ENCODE results near the gene TMEM191C. TPM values are rescaled to one million over a fixed set of nuclear protein-coding genes. Genes with fewer than 3 reads are reported as not detected.
"Not testable (repeated sequence)": the region's sequence is repeated elsewhere in the genome, so short reads cannot be mapped to it uniquely, and the experiment has no call there.

Gene TMEM191C
- total RNA-seq, 4 donors from 2014 or later: 5.6 to 15.0 (median 6.4) TPM

GRCh38 chr22:21497984-21498383 is 30.8 kb downstream of the TMEM191C start:
- DNase-seq; intact Hi-C loops (cut with DNase I; ENCODE audit: low total_unique reads): not testable (repeated sequence)

GRCh38 chr22:21498489-21498888 is 31.3 kb downstream of the TMEM191C start:
- intact Hi-C loops (cut with DNase I; ENCODE audit: low total_unique reads); H3K4me3 ChIP-seq; DNase-seq; H3K36me3 ChIP-seq; in situ Hi-C loops (cut with MboI; ENCODE audit: low pct_ligation_motif_present in 1 of 4, low pct_unique_long_range_greater_than_20kb in 1 of 4, low sequenced_read_pairs in 3 of 4); H3K27me3 ChIP-seq; H3K9me3 ChIP-seq; H3K27ac ChIP-seq; H3K4me1 ChIP-seq: not testable (repeated sequence)
- no CpG with 5 or more reads among the region's 7 CpGs for WGBS, 2 donors (ENCODE audit: low coverage in 1 of 2)

More at GRCh38 chr22:21497984-21498383, 30.8 kb downstream of the TMEM191C start:
- H3K4me3 ChIP-seq; H3K27ac ChIP-seq; H3K27me3 ChIP-seq; H3K9me3 ChIP-seq; H3K36me3 ChIP-seq; in situ Hi-C loops (cut with MboI; ENCODE audit: low pct_ligation_motif_present in 1 of 4, low pct_unique_long_range_greater_than_20kb in 1 of 4, low sequenced_read_pairs in 3 of 4); H3K4me1 ChIP-seq: not testable (repeated sequence)
- no CpG with 5 or more reads among the region's 4 CpGs for WGBS, 2 donors (ENCODE audit: low coverage in 1 of 2)

- H3K9me3 ChIP-seq; H3K27ac ChIP-seq; H3K4me1 ChIP-seq; DNase-seq; intact Hi-C loops (cut with DNase I; ENCODE audit: low total_unique reads); in situ Hi-C loops (cut with MboI; ENCODE audit: low pct_ligation_motif_present in 1 of 4, low pct_unique_long_range_greater_than_20kb in 1 of 4, low sequenced_read_pairs in 3 of 4); H3K36me3 ChIP-seq; H3K4me3 ChIP-seq; H3K27me3 ChIP-seq: not testable (repeated sequence)
- WGBS, 2 donors (ENCODE audit: low coverage in 1 of 2): no CpG with 5 or more reads among the region's 16 CpGs
These were observed 32.7 kb downstream of the TMEM191C start for GRCh38 chr22:21499623-21500506.

- H3K4me3 ChIP-seq; H3K27me3 ChIP-seq; H3K9me3 ChIP-seq; intact Hi-C loops (cut with DNase I; ENCODE audit: low total_unique reads); DNase-seq; H3K27ac ChIP-seq; H3K36me3 ChIP-seq; in situ Hi-C loops (cut with MboI; ENCODE audit: low pct_ligation_motif_present in 1 of 4, low pct_unique_long_range_greater_than_20kb in 1 of 4, low sequenced_read_pairs in 3 of 4); H3K4me1 ChIP-seq: not testable (repeated sequence)
- no CpG with 5 or more reads among the region's 9 CpGs for WGBS, 2 donors (ENCODE audit: low coverage in 1 of 2)
These were observed 43.2 kb downstream of the TMEM191C start for GRCh38 chr22:21510397-21510796.

- H3K4me3 ChIP-seq; H3K27me3 ChIP-seq; DNase-seq; intact Hi-C loops (cut with DNase I; ENCODE audit: low total_unique reads); H3K36me3 ChIP-seq; H3K9me3 ChIP-seq; H3K4me1 ChIP-seq; in situ Hi-C loops (cut with MboI; ENCODE audit: low pct_ligation_motif_present in 1 of 4, low pct_unique_long_range_greater_than_20kb in 1 of 4, low sequenced_read_pairs in 3 of 4); H3K27ac ChIP-seq: not testable (repeated sequence)
- no CpG with 5 or more reads among the region's 11 CpGs for WGBS, 2 donors (ENCODE audit: low coverage in 1 of 2)
These were observed 44.8 kb downstream of the TMEM191C start for GRCh38 chr22:21512022-21512421.

GRCh38 chr22:21514117-21514516 is 46.9 kb downstream of the TMEM191C start:
- in situ Hi-C loops (cut with MboI; ENCODE audit: low pct_ligation_motif_present in 1 of 4, low pct_unique_long_range_greater_than_20kb in 1 of 4, low sequenced_read_pairs in 3 of 4); H3K27ac ChIP-seq; DNase-seq: not testable (repeated sequence)

GRCh38 chr22:21515234-21515633 is 48.0 kb downstream of the TMEM191C start:
- H3K9me3 ChIP-seq; H3K4me3 ChIP-seq; H3K36me3 ChIP-seq; DNase-seq; H3K27me3 ChIP-seq; H3K27ac ChIP-seq; intact Hi-C loops (cut with DNase I; ENCODE audit: low total_unique reads); in situ Hi-C loops (cut with MboI; ENCODE audit: low pct_ligation_motif_present in 1 of 4, low pct_unique_long_range_greater_than_20kb in 1 of 4, low sequenced_read_pairs in 3 of 4); H3K4me1 ChIP-seq: not testable (repeated sequence)
- WGBS, 2 donors (ENCODE audit: low coverage in 1 of 2): no CpG with 5 or more reads among the region's 9 CpGs

More at GRCh38 chr22:21514117-21514516, 46.9 kb downstream of the TMEM191C start:
- H3K36me3 ChIP-seq; H3K9me3 ChIP-seq; H3K4me3 ChIP-seq; intact Hi-C loops (cut with DNase I; ENCODE audit: low total_unique reads); H3K27me3 ChIP-seq; H3K4me1 ChIP-seq: not testable (repeated sequence)
- WGBS, 2 donors (ENCODE audit: low coverage in 1 of 2): 20% methylated on average over 1 of the region's 12 CpGs; no CpG with 5 or more reads in 1 of the 2 donors

- WGBS, 2 donors (ENCODE audit: low coverage in 1 of 2): no CpG with 5 or more reads among the region's 22 CpGs
- DNase-seq; intact Hi-C loops (cut with DNase I; ENCODE audit: low total_unique reads); H3K4me3 ChIP-seq; H3K9me3 ChIP-seq; H3K4me1 ChIP-seq; H3K36me3 ChIP-seq; H3K27ac ChIP-seq; H3K27me3 ChIP-seq; in situ Hi-C loops (cut with MboI; ENCODE audit: low pct_ligation_motif_present in 1 of 4, low pct_unique_long_range_greater_than_20kb in 1 of 4, low sequenced_read_pairs in 3 of 4): not testable (repeated sequence)
These were observed 49.3 kb downstream of the TMEM191C start for GRCh38 chr22:21516522-21516921.

GRCh38 chr22:21516970-21517764 is 50.0 kb downstream of the TMEM191C start:
- DNase-seq; H3K27me3 ChIP-seq; H3K36me3 ChIP-seq; intact Hi-C loops (cut with DNase I; ENCODE audit: low total_unique reads); in situ Hi-C loops (cut with MboI; ENCODE audit: low pct_ligation_motif_present in 1 of 4, low pct_unique_long_range_greater_than_20kb in 1 of 4, low sequenced_read_pairs in 3 of 4); H3K4me3 ChIP-seq; H3K9me3 ChIP-seq; H3K4me1 ChIP-seq; H3K27ac ChIP-seq: not testable (repeated sequence)
- WGBS, 2 donors (ENCODE audit: low coverage in 1 of 2): no CpG with 5 or more reads among the region's 115 CpGs
